KMS-11 (cell line): ENCODE data around the gene CEP104.
"Not testable (repeated sequence)": the region's sequence is repeated elsewhere in the genome, so short reads cannot be mapped to it uniquely, and the experiment has no call there.

Experiments used
- H2AFZ ChIP-seq: fragments of 200-600 bp; sonication (generic); 2 replicates; pipeline ENCODE4 v1.6.1; 2016; ENCODE audit warnings: antibody characterized with exemption, mixed run types, low read depth
- H3K27ac ChIP-seq: fragments of 200-600 bp; sonication (generic); 2 replicates; pipeline ENCODE4 v1.6.1; 2016; ENCODE audit warnings: mild to moderate bottlenecking, mixed run types
- H3K27me3 ChIP-seq: fragments of 200-600 bp; sonication (generic); 2 replicates; pipeline ENCODE4 v1.6.1; 2017; ENCODE audit warnings: mild to moderate bottlenecking, low read depth, mixed run types, moderate library complexity; ENCODE audit not compliant: insufficient read depth
- H3K36me3 ChIP-seq: fragments of 200-600 bp; sonication (generic); 2 replicates; pipeline ENCODE4 v1.6.1; 2017; ENCODE audit warnings: mild to moderate bottlenecking, mixed run types; ENCODE audit not compliant: insufficient read depth
- H3K4me1 ChIP-seq: fragments of 200-600 bp; sonication (generic); 2 replicates; pipeline ENCODE4 v1.6.1; 2016; ENCODE audit warnings: mild to moderate bottlenecking, low read depth, mixed run types; ENCODE audit not compliant: poor library complexity, severe bottlenecking
- H3K4me2 ChIP-seq: fragments of 200-600 bp; sonication (generic); 2 replicates; pipeline ENCODE4 v1.7.0; 2016; ENCODE audit warnings: mild to moderate bottlenecking, mixed run types
- H3K4me3 ChIP-seq: fragments of 200-600 bp; sonication (generic); IDR thresholded peaks from 2 replicates; pipeline ENCODE4 v1.6.1; 2017; ENCODE audit warnings: low read depth, low read length, mixed read lengths; ENCODE audit not compliant: insufficient read depth
- H3K79me2 ChIP-seq: fragments of 200-600 bp; sonication (generic); 2 replicates; pipeline ENCODE4 v1.6.1; 2016; ENCODE audit warnings: low read depth, mixed run types; ENCODE audit not compliant: insufficient read depth
- H3K9ac ChIP-seq: fragments of 200-600 bp; sonication (generic); 2 replicates; pipeline ENCODE4 v1.6.1; 2016; ENCODE audit warnings: mild to moderate bottlenecking, mixed run types
- H4K20me1 ChIP-seq: fragments of 200-600 bp; sonication (generic); 2 replicates; pipeline ENCODE4 v1.6.1; 2016; ENCODE audit warnings: mild to moderate bottlenecking, mixed run types; ENCODE audit not compliant: insufficient read depth
- CTCF ChIP-seq: fragments of 200-600 bp; sonication (generic); conservative IDR thresholded peaks from 2 replicates; pipeline ENCODE4 v1.6.1; 2017; ENCODE audit warnings: low read depth, mild to moderate bottlenecking, antibody characterized with exemption, low read length, moderate library complexity, mixed read lengths

CEP104 gene

GRCh38 chr1:3814771-3815561, 42.0 kb downstream of the CEP104 start:
- Histone ChIP-seq H2AFZ (no peak overlapping the region), H4K20me1 (no peaks in the 10 kb centered on the region), H3K4me2 (no peak overlapping the region), H3K36me3 (no peaks in the 10 kb centered on the region), H3K79me2 (no peaks in the 10 kb centered on the region), H3K4me3 (no peak overlapping the region), H3K27ac (no peak overlapping the region), H3K27me3 (no peaks in the 10 kb centered on the region), H3K4me1 (no peaks in the 10 kb centered on the region), H3K9ac (no peak overlapping the region)
- no peak for TF ChIP-seq CTCF

- Histone ChIP-seq H3K4me1 (no peaks in the 10 kb centered on the region), H3K9ac (no peak overlapping the region)
Measured at GRCh38 chr1:3814065-3814464, 42.9 kb downstream of the CEP104 start.

GRCh38 chr1:3811595-3811911, 45.5 kb downstream of the CEP104 start:
- Histone ChIP-seq H3K36me3 (no peaks in the 10 kb centered on the region), H3K4me3 (no peak overlapping the region), H3K9ac (no peak overlapping the region), H2AFZ (no peak overlapping the region), H3K79me2 (no peaks in the 10 kb centered on the region), H3K27ac (no peak overlapping the region), H3K4me2 (no peak overlapping the region), H3K27me3 (no peaks in the 10 kb centered on the region; the same call in 1 of the 2 replicates), H3K4me1 (no peaks in the 10 kb centered on the region), H4K20me1 (no peaks in the 10 kb centered on the region)
- no peak for TF ChIP-seq CTCF

More at GRCh38 chr1:3814065-3814464, 42.9 kb downstream of the CEP104 start:
- Histone ChIP-seq H3K79me2 (no peaks in the 10 kb centered on the region), H3K27ac (no peak overlapping the region), H3K4me3 (no peak overlapping the region), H3K36me3 (no peaks in the 10 kb centered on the region), H2AFZ (no peak overlapping the region), H4K20me1 (no peaks in the 10 kb centered on the region), H3K27me3 (no peaks in the 10 kb centered on the region), H3K4me2 (no peak overlapping the region)
- no peak for TF ChIP-seq CTCF

GRCh38 chr1:3810149-3810761, 46.8 kb downstream of the CEP104 start:
- H2AFZ ChIP-seq: not testable (repeated sequence)

GRCh38 chr1:3809680-3810079, 47.3 kb downstream of the CEP104 start:
- H2AFZ ChIP-seq: no peak overlapping the region
- TF ChIP-seq CTCF: no peak
- no peak overlapping the region for H3K27ac ChIP-seq
- H3K36me3 ChIP-seq: no peaks in the 10 kb centered on the region
- no peaks in the 10 kb centered on the region for H4K20me1 ChIP-seq
- H3K79me2 ChIP-seq: no peaks in the 10 kb centered on the region
- H3K9ac ChIP-seq: no peak overlapping the region
- H3K4me1 ChIP-seq: no peaks in the 10 kb centered on the region
- no peak overlapping the region for H3K4me2 ChIP-seq
- peaks cover 13% of the 10 kb centered on the region; the same call in 1 of the 2 replicates for H3K27me3 ChIP-seq
- H3K4me3 ChIP-seq: no peak overlapping the region

More at GRCh38 chr1:3810149-3810761, 46.8 kb downstream of the CEP104 start:
- not testable (repeated sequence) for H3K4me3 ChIP-seq, H3K4me2 ChIP-seq, H3K79me2 ChIP-seq, H3K27me3 ChIP-seq, H3K9ac ChIP-seq, H4K20me1 ChIP-seq, H3K36me3 ChIP-seq, H3K27ac ChIP-seq, H3K4me1 ChIP-seq
